ENCODE measurements around the gene POLL. TPM values are rescaled to one million over a fixed set of nuclear protein-coding genes. Genes with fewer than 3 reads are reported as not detected.

Gene POLL
- total and polyA plus RNA-seq, 2 experiments from 2014 or later: 17.3 to 24.3 TPM

- Mint-ChIP-seq H3K9me3 (no peaks in the 10 kb centered on the region), H3K4me3 (peak overlapping the region; percentile 98), H3K4me1 (peaks cover 13% of the 10 kb centered on the region), H3K27ac (no peak overlapping the region), H3K27me3 (ENCODE audit: insufficient read depth, low read depth, poor library complexity) (peaks cover 10% of the 10 kb centered on the region), H3K36me3 (ENCODE audit: low read depth) (peaks cover 12% of the 10 kb centered on the region)
- no peaks in the 10 kb centered on the region for H3K27me3 ChIP-seq (ENCODE audit: insufficient read depth)
- ATAC-seq (no peak), DNase-seq (ENCODE audit: low spot score) (no peak)
- peaks cover 14% of the 10 kb centered on the region for H3K4me1 ChIP-seq (ENCODE audit: insufficient read depth)
- no peaks in the 10 kb centered on the region for H4K20me1 ChIP-seq (replicated peaks; ENCODE audit: insufficient read depth)
- H3K36me3 ChIP-seq (ENCODE audit: insufficient read depth): no peaks in the 10 kb centered on the region; the same call in none of the 2 replicates
- peaks cover 16% of the 10 kb centered on the region; the same call in 1 of the 2 replicates for H3K79me2 ChIP-seq (replicated peaks; ENCODE audit: insufficient read depth)
- H3K4me2 ChIP-seq: peak overlapping the region; percentile 91
- no peaks in the 10 kb centered on the region for H3K9me2 ChIP-seq (ENCODE audit: insufficient read depth)
- no peak for TF ChIP-seq ZNF331 (CRISPR knock-in tag; IDR thresholded peaks at IDR 0.05; ENCODE audit: low read depth)
- TF ChIP-seq STAT1 (IDR thresholded peaks at IDR 0.05; ENCODE audit: unreplicated experiment): no peak
- TF ChIP-seq CREB1 (CRISPR knock-in tag; IDR thresholded peaks at IDR 0.05; ENCODE audit: low read depth): no peak
- no peak for TF ChIP-seq EZH2 (IDR thresholded peaks at IDR 0.05; ENCODE audit: low read depth, unreplicated experiment)
- TF ChIP-seq ZNF462 (CRISPR knock-in tag; IDR thresholded peaks at IDR 0.05): no peak
- TF ChIP-seq POLR2AphosphoS5 (IDR thresholded peaks at IDR 0.05; ENCODE audit: low read depth): no peak
- no peak for TF ChIP-seq CTCF (conservative IDR thresholded peaks at IDR 0.05; ENCODE audit: low read depth in 2 of 2)
- no peak for TF ChIP-seq ZNF114 (CRISPR knock-in tag; IDR thresholded peaks at IDR 0.05)
- TF ChIP-seq EZH2phosphoT487 (IDR thresholded peaks at IDR 0.05; ENCODE audit: unreplicated experiment): no peak
- TF ChIP-seq NANOG (IDR thresholded peaks at IDR 0.05; ENCODE audit: borderline replicate concordance): no peak
- TF ChIP-seq JUNB (IDR thresholded peaks at IDR 0.05; ENCODE audit: unreplicated experiment): no peak
- no peak for TF ChIP-seq ETS1 (IDR thresholded peaks at IDR 0.05)
- no peak for TF ChIP-seq REST (IDR thresholded peaks at IDR 0.05; ENCODE audit: unreplicated experiment)
- H3K4me3 ChIP-seq: peak overlapping the region; percentile 99
- H3K27ac ChIP-seq (ENCODE audit: low read depth): no peak overlapping the region
- H2AFZ ChIP-seq: peak overlapping the region; percentile 96
- H3F3A ChIP-seq (replicated peaks; ENCODE audit: low read depth): no peaks in the 10 kb centered on the region
Measured at GRCh38 chr10:101588879-101589278, 822 bp upstream of the POLL start.

All from GM23338 (cell line).